ENCODE data around the gene VPS11.

GRCh38 chr11:119094816-119095065 is 27.1 kb downstream of the VPS11 start:
- TF ChIP-seq CTCF (conservative IDR thresholded peaks at IDR 0.05 in 1 of 2, IDR thresholded peaks at IDR 0.05 in 1 of 2; ENCODE audit: extremely low read depth in 1 of 2, insufficient read depth in 1 of 2, low read depth in 1 of 2, low read length in 2 of 2): peak; percentile 27 to 75
- no peak for TF ChIP-seq EZH2 (IDR thresholded peaks at IDR 0.05; ENCODE audit: borderline replicate concordance, low read length)
